Activated CD8-positive, alpha-beta T cell treated with anti-CD3 and anti-CD28 coated beads for 36 hours (primary cell): ENCODE measurements around the gene XRRA1. TPM values are rescaled to one million over a fixed set of nuclear protein-coding genes. Genes with fewer than 3 reads are reported as not detected.

Experiments
- ATAC-seq: fragments of 200-7000 bp; cut with Tn5 transposase; one replicate; pipeline ENCODE4 v1.10.0; 2021; ENCODE audit warnings: mild to moderate bottlenecking, moderate library complexity
- CTCF ChIA-PET: fragments of 350-600 bp; sonication (Branson Sonifier 250); formaldehyde crosslinking; loops from one replicate; lab custom pipeline; 2021; ENCODE audit warnings: antibody characterized with exemption; lab: Charles Lee
- POLR2A ChIA-PET: fragments of 350-600 bp; sonication (Branson Sonifier 250); formaldehyde crosslinking; loops from one replicate; lab custom pipeline; 2021; ENCODE audit warnings: antibody characterized with exemption; lab: Charles Lee
- DNase-seq: peaks from one replicate; pipeline ENCODE4 v3.0.0-alpha.2; 2020
- H3K27ac Mint-ChIP-seq: one replicate; pipeline ENCODE4 v1.8.0; 2021; ENCODE audit warnings: mild to moderate bottlenecking, mixed read lengths
- H3K27me3 Mint-ChIP-seq: one replicate; pipeline ENCODE4 v1.8.0; 2021; ENCODE audit warnings: mixed read lengths
- H3K36me3 Mint-ChIP-seq: one replicate; pipeline ENCODE4 v1.8.0; 2021; ENCODE audit warnings: low read depth, mixed read lengths
- H3K4me1 Mint-ChIP-seq: one replicate; pipeline ENCODE4 v1.8.0; 2021; ENCODE audit warnings: low read depth, mixed read lengths
- H3K4me3 Mint-ChIP-seq: one replicate; pipeline ENCODE4 v1.8.0; 2021; ENCODE audit warnings: mild to moderate bottlenecking, moderate library complexity, mixed read lengths
- H3K9me3 Mint-ChIP-seq: one replicate; pipeline ENCODE4 v1.8.0; 2021; ENCODE audit warnings: mixed read lengths
- intact Hi-C: fragments of 100-400 bp; cut with micrococcal nuclease; formaldehyde crosslinking; loops from one replicate; pipeline ENCODE4 v1.10.0; 2022
- total RNA-seq, 2 experiments: library from RNA; stranded (reverse); gene quantifications; one replicate each; pipeline ENCODE4 v1.2.3, GENCODE V29; 2021
- TF ChIP-seq, protein P1 (sequence below): fragments of 200-600 bp; IDR thresholded peaks from one replicate; pipeline ENCODE4 v1.8.0; 2022; ENCODE audit warnings: antibody characterized with exemption, mild to moderate bottlenecking

Gene XRRA1
- total RNA-seq, 2 experiments from 2014 or later, result 19.0 to 19.3 TPM

DNA sequence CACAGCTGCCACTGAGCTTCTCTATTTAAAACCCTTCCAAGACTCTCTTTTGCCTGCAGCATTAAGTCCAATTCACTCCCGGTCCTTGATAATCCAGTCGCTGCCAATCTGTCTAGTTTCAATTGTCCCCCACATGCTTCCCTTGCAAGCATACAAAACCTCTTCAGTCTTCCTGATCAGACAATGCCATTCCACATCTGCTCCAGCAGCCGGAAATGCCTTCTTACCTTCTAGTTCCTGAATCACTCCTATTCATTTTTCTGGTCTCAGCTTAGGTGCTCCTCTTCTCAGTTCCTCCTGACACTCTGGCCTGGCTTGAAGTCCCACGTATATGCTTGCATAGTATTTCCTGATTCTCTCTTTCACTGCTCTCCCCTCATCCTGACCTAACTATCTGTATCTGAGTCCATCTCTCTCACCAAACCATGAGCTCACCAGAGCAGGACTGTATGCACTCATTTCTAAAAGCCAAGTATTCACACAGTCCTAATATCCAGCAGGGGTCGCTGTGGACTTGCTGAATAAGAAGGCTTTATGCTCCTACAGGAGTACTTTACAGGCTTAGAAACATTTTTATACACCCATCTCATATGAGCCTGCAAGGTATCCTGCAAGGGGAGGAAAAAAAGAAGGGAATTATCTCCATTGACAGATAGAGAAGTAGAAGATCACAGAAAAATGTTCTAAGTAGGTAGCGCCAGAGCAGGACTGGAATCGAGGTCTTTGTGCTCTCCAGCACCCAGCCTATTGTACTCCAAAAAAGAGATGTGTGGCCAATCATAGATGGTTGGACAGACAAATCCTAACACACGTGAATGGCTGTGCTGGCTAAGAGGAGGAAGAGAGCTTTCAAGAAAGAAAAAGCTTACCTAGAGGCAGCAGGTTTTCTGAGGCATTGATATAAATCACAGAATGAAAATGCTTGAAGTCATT lies 19.2 kb downstream of the XRRA1 start:
- ChIA-PET POLR2A (interaction anchor here (2.5 kb wide), 1 partner anchor 19 kb away, joined by 6 read pairs; the partner anchor contains the start of genes SPCS2 and XRRA1), CTCF (interaction anchor here (0.5 to 3.7 kb wide), 34 partner anchors 9 to 322 kb away, joined by 3 to 33 read pairs (median 6); partner anchors contain the start of genes NEU3, SPCS2, TPBGL and XRRA1)
- peaks cover 13% of the 10 kb centered on the region for H3K36me3 Mint-ChIP-seq
- no peaks in the 10 kb centered on the region for H3K9me3 Mint-ChIP-seq
- H3K27ac Mint-ChIP-seq, result no peak overlapping the region
- no peak overlapping the region for H3K4me3 Mint-ChIP-seq
- peaks cover 29% of the 10 kb centered on the region for H3K4me1 Mint-ChIP-seq
- H3K27me3 Mint-ChIP-seq, result no peaks in the 10 kb centered on the region
- TF ChIP-seq, protein P1, sequence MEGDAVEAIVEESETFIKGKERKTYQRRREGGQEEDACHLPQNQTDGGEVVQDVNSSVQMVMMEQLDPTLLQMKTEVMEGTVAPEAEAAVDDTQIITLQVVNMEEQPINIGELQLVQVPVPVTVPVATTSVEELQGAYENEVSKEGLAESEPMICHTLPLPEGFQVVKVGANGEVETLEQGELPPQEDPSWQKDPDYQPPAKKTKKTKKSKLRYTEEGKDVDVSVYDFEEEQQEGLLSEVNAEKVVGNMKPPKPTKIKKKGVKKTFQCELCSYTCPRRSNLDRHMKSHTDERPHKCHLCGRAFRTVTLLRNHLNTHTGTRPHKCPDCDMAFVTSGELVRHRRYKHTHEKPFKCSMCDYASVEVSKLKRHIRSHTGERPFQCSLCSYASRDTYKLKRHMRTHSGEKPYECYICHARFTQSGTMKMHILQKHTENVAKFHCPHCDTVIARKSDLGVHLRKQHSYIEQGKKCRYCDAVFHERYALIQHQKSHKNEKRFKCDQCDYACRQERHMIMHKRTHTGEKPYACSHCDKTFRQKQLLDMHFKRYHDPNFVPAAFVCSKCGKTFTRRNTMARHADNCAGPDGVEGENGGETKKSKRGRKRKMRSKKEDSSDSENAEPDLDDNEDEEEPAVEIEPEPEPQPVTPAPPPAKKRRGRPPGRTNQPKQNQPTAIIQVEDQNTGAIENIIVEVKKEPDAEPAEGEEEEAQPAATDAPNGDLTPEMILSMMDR, result peak; percentile 97
- ATAC-seq, result peak; percentile 57
- peak; percentile 87 for DNase-seq
- intact Hi-C loops, result loop anchor here (5.0 to 10.0 kb wide), 3 partner anchors 98 to 318 kb away; no protein-coding TSS in a partner anchor

DNA sequence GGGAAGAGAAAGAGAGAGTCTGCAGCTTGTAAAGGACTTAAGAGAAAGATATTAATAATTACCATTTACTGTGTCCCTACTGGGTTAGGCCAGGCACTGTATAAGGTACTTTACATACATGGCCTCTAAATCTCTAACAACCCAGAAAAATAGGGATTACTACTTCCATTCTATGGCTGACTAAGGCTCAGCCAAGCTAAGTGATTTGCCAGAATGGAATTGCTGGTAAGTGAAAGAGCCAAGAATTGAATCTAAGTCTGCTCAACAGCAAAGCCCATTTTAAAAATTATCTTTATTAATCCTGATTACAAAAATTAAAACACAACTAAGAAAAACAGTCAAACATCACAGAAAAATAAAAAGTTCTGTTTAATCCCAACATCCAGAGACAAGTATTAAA lies 21.4 kb downstream of the XRRA1 start:
- Mint-ChIP-seq H3K27ac (no peak overlapping the region), H3K4me3 (no peak overlapping the region), H3K4me1 (peaks cover 17% of the 10 kb centered on the region), H3K36me3 (peaks cover 4% of the 10 kb centered on the region), H3K27me3 (no peaks in the 10 kb centered on the region), H3K9me3 (no peaks in the 10 kb centered on the region)
- ChIA-PET CTCF (interaction anchor here (2.3 to 2.9 kb wide), 2 partner anchors 100 to 278 kb away, joined by 9 to 10 read pairs; no protein-coding TSS in a partner anchor), POLR2A (no interaction called here)
- DNase-seq (no peak), ATAC-seq (no peak)
- intact Hi-C loops, result loop anchor here (5.0 kb wide), 2 partner anchors 100 to 320 kb away; no protein-coding TSS in a partner anchor
- TF ChIP-seq, protein P1, result no peak

DNA sequence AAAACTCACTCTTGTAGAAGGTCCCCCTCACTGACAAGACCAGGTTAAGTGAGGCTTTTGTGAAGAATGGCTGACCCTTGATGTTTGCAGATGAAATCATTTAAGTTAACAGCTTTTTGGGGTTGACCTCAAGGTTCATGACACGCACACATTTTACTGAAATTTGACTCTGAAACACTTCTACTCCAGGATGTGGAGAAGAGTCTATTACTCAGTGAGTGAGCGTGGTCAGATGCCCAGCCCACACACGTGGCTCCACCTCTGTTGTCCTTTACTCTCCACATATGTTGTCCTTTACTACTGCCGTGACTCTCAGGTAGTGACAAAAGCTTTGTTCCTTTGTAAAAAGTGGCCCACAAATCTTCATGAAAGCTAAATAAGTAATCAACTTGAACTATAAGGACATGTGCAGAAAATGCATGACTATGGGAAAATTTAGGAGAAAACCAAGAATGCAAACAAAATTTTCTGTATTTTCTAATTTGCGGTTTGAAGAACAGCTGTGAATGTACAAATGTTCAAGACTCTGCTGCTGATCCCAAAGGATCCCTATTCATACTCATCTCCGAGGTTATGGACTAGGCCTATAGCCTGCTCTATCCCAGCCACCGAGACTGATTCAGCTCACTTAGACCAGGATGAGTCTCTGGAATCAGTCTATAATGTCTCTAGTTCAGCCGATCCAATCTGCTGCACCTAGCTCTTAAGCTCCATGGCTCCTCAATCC lies 22.4 kb downstream of the XRRA1 start:
- Mint-ChIP-seq H3K9me3 (no peaks in the 10 kb centered on the region), H3K27me3 (no peaks in the 10 kb centered on the region), H3K36me3 (peaks cover 6% of the 10 kb centered on the region), H3K27ac (peak overlapping the region; percentile 45), H3K4me3 (no peak overlapping the region), H3K4me1 (peaks cover 13% of the 10 kb centered on the region)
- intact Hi-C loops, result loop anchor here (5.0 kb wide), 2 partner anchors 101 to 321 kb away; no protein-coding TSS in a partner anchor
- peak; percentile 89 for ATAC-seq
- CTCF ChIA-PET, result interaction anchor here (1.1 to 2.9 kb wide), 8 partner anchors 13 to 322 kb away, joined by 3 to 10 read pairs (median 8); partner anchors contain the start of genes SPCS2 and XRRA1
- POLR2A ChIA-PET, result interaction anchor here (0.5 to 1.5 kb wide), 5 partner anchors 9 to 1135 kb away, joined by 3 to 6 read pairs (median 4); partner anchors contain the start of gene XRRA1
- DNase-seq, result peak; percentile 84
- TF ChIP-seq, protein P1, result no peak

DNA sequence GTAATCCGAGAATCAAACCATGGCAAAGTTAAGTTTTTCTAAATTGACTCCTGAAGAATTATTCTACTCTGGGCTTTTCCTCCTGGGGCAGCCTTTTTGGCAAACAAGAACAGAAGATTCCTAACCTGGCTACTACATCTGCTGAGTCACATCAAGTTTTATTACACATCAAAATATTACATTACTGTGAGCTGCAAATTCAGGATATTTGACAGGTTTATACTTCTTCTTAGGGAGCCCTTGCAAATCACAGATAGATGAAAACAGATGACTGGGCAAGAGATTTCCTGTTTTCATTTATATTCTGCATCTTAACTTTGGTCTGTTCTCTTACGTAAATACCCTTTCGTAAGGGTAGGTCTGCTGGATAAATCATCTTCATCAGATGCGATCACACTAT lies 23.6 kb downstream of the XRRA1 start:
- no peaks in the 10 kb centered on the region for H3K27me3 Mint-ChIP-seq
- DNase-seq (no peak), ATAC-seq (no peak)
- intact Hi-C loops, result loop anchor here (5.0 kb wide), 2 partner anchors 102 to 322 kb away; no protein-coding TSS in a partner anchor
- peaks cover 9% of the 10 kb centered on the region for H3K36me3 Mint-ChIP-seq
- H3K9me3 Mint-ChIP-seq, result no peaks in the 10 kb centered on the region
- H3K4me1 Mint-ChIP-seq, result peaks cover 13% of the 10 kb centered on the region
- TF ChIP-seq, protein P1, result no peak
- H3K27ac Mint-ChIP-seq, result peak overlapping the region; percentile 45
- POLR2A ChIA-PET, result interaction anchor here (1.0 to 1.5 kb wide), 2 partner anchors 18 to 23 kb away, joined by 4 to 6 read pairs; partner anchors contain the start of gene XRRA1
- no peak overlapping the region for H3K4me3 Mint-ChIP-seq
- CTCF ChIA-PET, result interaction anchor here (1.0 to 2.9 kb wide), 8 partner anchors 14 to 323 kb away, joined by 3 to 10 read pairs (median 8); no protein-coding TSS in a partner anchor
